HG02852 (cell line): ENCODE measurements around the gene ATP13A4.

Experiments
- ATAC-seq: cut with Tn5 transposase; IDR thresholded peaks from one replicate; pipeline ENCODE4 v1.9.1; 2021; ENCODE audit warnings: mild to moderate bottlenecking, moderate library complexity; ENCODE audit not compliant: unreplicated experiment

The ATP13A4 gene

DNA sequence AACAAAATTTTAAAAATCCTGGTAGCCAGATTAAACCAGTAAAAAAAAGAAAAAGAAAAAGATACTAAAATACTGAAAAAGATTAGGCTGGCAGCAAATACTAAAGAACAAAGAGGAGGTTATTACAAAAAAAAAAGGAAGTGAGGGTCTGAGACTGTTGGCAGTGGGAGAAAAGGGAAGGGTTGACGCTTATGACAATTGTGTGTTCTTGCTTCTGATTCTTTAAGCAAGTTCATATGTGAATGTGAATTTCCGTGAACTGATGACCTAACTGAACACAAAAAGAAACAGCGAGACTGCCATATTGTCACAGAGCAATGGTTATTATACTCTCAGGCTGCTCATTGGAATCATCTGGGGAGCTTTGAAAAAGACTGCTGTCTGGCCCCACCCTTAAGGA is 56.5 kb downstream of the ATP13A4 start:
- no peak for ATAC-seq

GRCh38 chr3:193496658-193497057 is 58.0 kb downstream of the ATP13A4 start:
- ATAC-seq, result no peak

DNA sequence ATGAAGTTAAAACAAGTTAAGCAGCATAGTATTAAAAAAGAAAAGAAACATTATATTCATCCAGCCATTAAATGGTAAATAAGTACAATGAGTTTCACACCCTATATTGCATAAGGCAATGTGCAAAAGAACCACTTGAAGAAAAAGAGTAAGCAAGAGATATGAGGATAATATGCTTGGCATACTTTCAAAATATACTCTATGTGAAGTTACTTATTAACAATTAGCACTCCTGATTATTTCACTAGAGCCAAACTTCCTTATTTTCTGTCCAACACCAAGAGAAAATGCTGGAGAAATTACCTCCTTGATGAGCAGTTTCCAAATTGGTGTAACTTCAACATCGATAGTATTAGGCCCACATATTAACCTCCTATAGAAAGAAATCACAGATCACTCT is 63.7 kb downstream of the ATP13A4 start:
- no peak for ATAC-seq

- no peak for ATAC-seq
Measured at GRCh38 chr3:193490580-193490979, 64.1 kb downstream of the ATP13A4 start.

GRCh38 chr3:193489949-193490348 is 64.7 kb downstream of the ATP13A4 start:
- ATAC-seq, result no peak

GRCh38 chr3:193488741-193489140 is 66.0 kb downstream of the ATP13A4 start:
- ATAC-seq, result no peak

DNA sequence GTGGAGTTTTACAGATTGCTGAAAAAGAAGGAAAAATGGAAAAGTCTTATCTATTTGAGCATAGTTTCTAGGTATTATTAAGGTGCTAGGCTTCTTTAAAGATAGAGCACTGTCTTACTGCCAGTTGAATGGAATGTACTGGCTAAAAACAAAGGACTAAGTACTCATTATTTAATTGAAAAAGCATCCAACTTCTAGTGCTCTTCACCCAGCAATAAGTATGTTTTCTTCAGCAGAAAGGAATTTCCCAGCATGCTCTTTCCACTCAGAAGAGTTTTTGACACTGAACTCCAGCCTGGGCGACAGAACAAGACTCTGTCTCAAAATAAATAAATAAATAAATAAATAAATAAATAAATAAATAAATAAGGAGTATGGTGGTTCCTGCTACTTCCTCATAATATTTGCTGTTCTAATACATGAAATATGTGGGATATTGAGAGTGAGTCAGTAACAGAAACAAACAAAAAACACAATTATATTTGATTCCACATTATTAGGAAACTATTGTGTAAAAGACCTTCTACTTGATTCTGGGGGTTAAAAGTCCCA is 70.6 kb downstream of the ATP13A4 start:
- no peak for ATAC-seq

DNA sequence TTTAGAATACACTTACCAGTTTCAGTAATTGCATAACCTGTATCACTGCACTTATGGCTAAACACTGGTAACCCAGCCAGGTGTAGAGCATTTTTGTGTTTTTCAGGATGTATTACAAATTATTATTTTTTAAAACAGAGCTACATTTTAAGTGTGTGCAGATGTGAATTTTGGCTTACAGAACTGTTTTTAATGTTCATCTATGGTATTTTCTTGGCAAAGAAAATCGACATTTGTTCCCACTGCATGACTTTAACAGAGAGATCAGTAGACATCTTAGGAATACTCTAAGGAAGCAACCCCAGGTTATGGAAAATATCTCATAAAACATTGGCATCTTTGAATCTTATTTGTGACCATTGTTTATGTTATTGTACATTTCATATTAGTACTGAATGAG is 73.3 kb downstream of the ATP13A4 start:
- no peak for ATAC-seq

DNA sequence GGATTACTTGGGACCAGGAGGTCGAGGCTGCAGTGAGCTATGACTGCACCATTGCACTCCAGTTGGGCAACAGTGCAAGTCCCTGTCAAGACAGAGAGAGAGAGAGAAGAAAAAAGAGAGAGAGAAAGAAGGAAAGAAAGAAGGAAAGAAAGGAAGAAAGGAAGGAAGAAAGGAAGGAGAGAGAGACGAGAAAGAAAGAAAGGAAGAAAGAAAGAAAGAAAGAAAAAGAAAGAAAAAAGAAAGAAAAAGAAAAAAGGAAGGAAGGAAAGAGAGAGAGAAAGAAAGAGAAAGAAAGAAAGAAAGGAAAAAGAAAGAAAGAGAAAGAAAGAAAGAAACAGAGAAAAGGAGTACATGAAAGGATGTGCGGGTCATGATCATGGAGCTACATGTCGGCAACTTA is 80.2 kb downstream of the ATP13A4 start:
- ATAC-seq, result no peak

DNA sequence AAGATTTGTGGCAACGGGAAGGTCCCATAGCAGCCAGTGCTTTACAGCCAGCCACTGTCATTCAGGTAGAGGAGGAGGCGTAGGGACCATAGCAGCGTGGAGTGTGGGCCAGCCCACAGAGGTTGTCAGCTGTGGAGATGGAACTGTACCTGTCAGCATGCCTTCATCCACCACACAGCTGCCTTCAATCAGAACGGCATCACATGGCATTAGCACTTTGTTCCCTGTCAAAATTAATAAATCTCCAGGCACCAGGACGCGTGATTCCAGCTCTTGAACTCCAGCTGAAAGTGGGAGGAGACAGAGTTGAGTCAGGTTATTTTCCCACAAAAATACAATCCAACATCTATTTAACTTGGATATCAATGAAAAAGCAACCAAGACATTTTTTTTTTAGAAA is 84.0 kb downstream of the ATP13A4 start:
- ATAC-seq, result no peak

DNA sequence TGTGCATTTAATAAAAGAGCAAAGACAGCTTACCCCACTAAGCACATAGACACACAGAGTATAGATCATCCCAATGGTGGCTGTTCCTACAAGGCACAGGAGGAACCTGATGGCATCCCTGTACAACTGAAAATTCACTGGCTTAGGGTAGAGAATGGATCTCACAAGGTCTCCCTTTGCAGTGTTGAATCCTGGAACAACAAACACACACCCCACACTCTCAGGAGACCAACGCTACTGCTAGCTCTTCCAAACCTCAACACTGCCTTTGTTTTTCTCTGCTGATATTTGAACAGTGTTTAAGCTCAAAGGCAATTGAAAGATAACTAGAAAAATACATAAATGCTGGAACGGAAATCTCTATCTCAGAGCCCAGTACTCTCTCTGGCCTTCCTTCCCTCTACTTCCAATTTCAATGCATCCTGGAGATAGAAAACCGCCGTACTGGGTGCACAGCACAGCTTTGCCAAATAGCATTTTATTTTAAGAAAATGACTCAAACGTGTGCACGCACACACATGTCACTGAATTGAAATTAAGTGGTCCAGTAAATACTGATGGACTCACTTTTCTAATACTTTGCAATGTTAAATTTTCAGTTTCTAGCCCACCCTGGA is 88.6 kb downstream of the ATP13A4 start:
- no peak for ATAC-seq

- ATAC-seq, result no peak
Measured at GRCh38 chr3:193464889-193465288, 89.8 kb downstream of the ATP13A4 start.

GRCh38 chr3:193457526-193457925 is 97.2 kb downstream of the ATP13A4 start:
- no peak for ATAC-seq

DNA sequence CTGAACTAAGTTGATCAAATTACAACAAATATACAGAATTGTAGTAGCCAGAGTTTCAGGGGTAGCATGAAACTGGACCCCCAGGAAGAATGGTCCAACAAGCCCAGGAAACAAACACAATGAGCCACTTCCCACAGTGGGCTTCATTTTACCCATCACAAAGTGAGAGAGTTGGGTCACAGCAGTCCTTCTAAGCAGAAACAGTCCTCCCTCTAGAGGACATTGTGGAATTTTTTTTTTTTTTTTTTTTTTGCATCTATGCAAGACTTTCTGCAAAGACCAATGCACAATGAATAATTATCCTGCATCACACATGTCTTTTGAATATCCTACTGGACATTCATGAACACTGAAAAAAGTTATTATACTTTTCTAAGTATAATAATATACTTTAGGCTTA is 102.4 kb downstream of the ATP13A4 start:
- ATAC-seq, result no peak

DNA sequence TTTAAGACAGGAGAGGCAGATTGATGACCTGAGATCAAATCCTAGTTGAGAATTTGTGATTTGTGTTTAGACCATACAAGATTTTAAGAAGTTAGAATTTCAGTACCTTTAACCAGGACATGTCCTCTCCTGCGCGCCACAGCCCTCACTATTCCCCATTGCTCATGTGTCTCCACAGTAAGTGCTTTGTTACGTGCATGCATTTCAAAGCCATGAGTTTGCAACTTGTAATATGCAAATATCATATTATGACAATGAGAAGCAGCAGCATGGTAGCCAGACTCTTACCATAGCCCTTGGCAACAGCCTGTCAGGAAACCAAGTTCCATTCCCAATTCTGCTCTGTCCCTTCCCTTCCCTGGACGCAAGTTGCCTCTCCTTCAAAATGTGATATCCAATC is 102.8 kb downstream of the ATP13A4 start:
- ATAC-seq, result no peak

DNA sequence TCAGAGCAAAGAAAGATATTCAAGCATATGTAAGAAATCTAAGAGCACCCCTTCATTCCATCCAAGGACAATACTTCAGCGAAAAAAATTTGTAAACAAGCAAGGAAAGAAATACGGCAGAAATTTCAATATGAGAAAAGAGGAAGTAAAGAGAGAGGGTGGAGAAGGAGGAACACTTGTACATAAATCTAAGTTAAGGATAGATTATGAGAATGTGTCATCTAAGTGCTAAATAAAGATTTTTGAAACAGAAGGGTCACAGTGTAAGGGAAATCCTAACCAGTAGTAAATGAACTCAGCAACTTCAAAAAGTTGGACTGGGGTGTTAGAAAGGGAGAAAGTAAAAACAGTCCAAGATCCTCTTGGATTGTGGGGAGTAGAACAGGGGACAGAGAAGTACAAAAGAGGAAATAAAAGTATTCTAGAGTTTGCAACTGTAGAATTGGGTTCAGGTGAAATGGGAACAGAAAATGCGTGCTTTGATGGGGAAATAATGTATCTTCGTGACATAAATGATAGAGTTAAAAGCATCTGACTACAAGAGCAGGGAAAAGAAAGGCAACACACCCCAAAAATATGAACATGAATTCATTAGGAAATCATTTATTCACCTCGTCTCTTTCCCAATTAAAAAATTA is 107.6 kb downstream of the ATP13A4 start:
- ATAC-seq, result no peak

GRCh38 chr3:193439423-193439822 is 115.3 kb downstream of the ATP13A4 start:
- ATAC-seq, result no peak

DNA sequence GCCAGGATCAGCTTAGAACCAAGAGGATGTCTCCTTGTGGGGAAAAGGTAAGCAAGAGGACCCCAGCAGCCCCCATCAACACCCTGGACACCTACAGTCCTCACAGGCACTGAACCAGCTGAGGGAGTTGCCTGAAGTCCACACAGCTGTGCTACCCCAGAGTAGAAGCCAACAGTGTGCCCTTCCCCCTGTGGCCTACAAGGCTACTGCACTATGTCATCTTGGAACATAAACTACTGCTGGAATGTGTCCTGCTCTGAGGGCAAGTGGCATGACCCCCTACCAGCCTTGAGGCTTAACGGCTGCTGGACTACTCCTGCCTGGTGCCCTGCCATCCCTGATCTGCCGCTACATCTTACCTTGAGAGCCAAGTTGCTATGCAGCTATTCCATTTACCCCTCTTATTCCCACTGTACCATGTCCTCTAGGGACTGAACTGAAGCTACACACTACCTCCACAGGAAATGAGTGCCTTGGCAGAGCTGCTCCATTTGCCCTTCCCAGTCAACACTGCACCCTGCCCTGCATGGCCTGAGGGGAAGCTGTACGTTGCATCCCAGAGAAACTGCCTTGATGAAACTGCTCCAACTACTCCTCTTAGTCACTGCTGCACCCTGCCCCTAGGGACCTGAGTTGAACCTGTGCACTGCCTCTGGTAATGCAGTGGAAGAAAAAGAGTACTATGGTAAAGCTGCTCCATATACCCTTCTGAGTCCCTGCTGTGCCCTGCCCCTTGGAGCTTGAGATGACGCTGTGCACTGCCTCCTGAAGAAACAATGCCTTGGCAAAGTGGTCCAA is 135.9 kb downstream of the ATP13A4 start:
- no peak for ATAC-seq

DNA sequence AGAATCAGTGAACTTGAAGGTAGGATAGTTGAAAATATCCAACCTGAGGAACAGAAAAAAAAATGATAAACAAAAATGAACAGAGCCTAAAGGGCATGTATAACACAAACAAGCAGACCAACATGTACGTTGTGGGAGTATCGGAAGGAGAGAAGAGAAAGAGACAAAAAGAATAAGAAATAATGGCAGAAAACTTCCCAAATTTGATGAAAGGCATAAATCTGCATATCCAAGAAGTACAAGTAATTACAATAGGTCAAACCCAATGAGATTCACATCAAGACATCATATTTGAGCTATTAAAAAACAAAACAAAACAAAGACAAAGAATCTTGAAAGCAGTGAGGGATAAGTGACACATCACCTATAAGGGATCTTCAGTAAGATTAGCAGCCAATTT is 138.1 kb downstream of the ATP13A4 start:
- ATAC-seq, result no peak

DNA sequence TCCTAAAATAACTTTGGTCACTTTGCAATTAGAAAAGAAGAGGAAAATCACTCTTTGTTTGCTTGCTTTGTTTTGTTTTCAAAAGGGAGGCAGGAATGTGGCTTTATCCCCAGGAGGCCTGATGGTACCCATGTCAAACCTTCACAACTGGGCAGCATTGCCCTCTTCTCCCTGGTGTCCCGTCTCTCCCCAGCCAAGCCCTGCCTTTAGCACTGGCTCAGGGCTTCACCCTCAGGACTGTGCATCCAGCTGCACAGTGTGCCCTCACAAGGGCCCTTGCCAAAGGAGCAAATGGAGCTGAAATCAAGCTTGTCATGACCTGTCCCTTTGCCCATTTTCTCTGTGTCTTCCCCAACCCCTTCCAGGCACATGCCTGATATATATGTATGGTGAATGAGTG is 147.0 kb downstream of the ATP13A4 start:
- ATAC-seq, result no peak

DNA sequence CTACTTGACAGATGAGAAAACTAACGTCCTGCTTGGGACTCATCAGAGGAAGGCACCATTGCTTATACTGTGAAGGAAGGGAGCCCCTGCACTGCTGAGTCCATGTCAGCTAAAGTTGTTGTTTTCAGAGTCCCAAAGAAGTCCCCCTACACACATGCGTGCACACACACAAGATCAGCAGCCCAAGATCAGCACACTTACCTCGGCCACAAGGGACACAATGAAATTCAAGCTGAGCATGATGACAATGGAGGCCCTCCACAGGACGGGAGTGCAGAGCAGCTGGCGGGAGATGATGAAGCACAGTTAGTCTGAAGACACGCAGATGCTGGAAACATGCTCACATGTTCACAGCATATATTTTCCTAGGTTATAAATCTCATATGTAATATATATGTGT is 147.6 kb downstream of the ATP13A4 start:
- ATAC-seq, result no peak

DNA sequence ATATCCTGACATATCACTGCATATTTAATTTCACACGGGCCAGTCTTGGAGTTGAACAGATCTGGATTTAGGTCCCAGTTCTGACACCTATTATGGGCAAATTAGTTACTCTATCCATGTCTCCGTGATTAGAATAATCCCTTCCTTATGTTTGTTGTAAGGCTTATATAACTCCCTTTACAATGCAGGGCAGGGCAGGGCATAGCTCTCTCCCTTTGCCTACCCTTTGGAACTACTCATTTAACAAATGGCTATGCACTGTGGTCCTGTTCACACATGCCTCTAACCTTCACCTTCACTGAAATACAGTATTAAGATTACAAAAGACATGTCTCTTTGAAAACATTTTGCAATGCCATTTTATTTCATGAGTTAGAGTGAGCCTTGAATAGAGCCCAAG is 151.4 kb downstream of the ATP13A4 start:
- no peak for ATAC-seq
